HG03097 (cell line): ENCODE results near the gene RPLP2.

Experiments
- ATAC-seq: cut with Tn5 transposase; IDR thresholded peaks from one replicate; pipeline ENCODE4 v1.9.1; 2021; ENCODE audit not compliant: unreplicated experiment, low FRiP score

RPLP2 gene

GRCh38 chr11:802693-803466 is 6.9 kb upstream of the RPLP2 start:
- ATAC-seq, result no peak

GRCh38 chr11:803467-803742 is 6.4 kb upstream of the RPLP2 start:
- no peak for ATAC-seq

- ATAC-seq, result no peak
Measured at GRCh38 chr11:803770-804598, 5.8 kb upstream of the RPLP2 start.

- no peak for ATAC-seq
Measured at GRCh38 chr11:804599-804964, 5.2 kb upstream of the RPLP2 start.

- ATAC-seq, result no peak
Measured at GRCh38 chr11:808427-809286, 1.1 kb upstream of the RPLP2 start.

GRCh38 chr11:810040-810567 is 337 bp downstream of the RPLP2 start:
- ATAC-seq, result no peak

- ATAC-seq, result no peak
Measured at GRCh38 chr11:811446-812245, 1.9 kb downstream of the RPLP2 start.

GRCh38 chr11:812390-812789 is 2.6 kb downstream of the RPLP2 start:
- no peak for ATAC-seq

- ATAC-seq, result no peak
Measured at GRCh38 chr11:813072-813455, 3.3 kb downstream of the RPLP2 start.

GRCh38 chr11:813456-814096 is 3.8 kb downstream of the RPLP2 start:
- ATAC-seq, result no peak

GRCh38 chr11:815675-816432 is 6.1 kb downstream of the RPLP2 start:
- no peak for ATAC-seq

- ATAC-seq, result no peak
Measured at GRCh38 chr11:816433-816779, 6.6 kb downstream of the RPLP2 start.

- ATAC-seq, result peak; percentile 3
Measured at GRCh38 chr11:818396-819128, 8.8 kb downstream of the RPLP2 start, which contains the start of gene PNPLA2. Gene PNPLA2 (plus strand): TSS chr11:818914. CDS start chr11:819719, 805 bp downstream.

GRCh38 chr11:819129-819931 is 9.6 kb downstream of the RPLP2 start:
- peak; percentile 60 for ATAC-seq

- ATAC-seq, result peak; percentile 50
Measured at GRCh38 chr11:819943-820649, 10.3 kb downstream of the RPLP2 start.

GRCh38 chr11:820655-821511 is 11.1 kb downstream of the RPLP2 start:
- ATAC-seq, result no peak
